Endothelial cell of umbilical vein (primary cell): Measurements from ENCODE around the gene ANXA2R. TPM values are rescaled to one million over a fixed set of nuclear protein-coding genes. Genes with fewer than 3 reads are reported as not detected.

ENCODE experiments used
- BruUV-seq: library from RNA; stranded (reverse); fragments of 400-500 nt; replicated peaks from 2 replicates; lab custom pipeline; 2021; lab: Mats Ljungman, UMichigan
- CTCF ChIA-PET: fragments of 300-600, 350-600 bp; sonication (Branson Sonifier 250); formaldehyde crosslinking; loops from one replicate; lab custom pipeline; 2021; ENCODE audit warnings: antibody characterized with exemption, inconsistent platforms; lab: Charles Lee
- POLR2A ChIA-PET: fragments of 300-600, 350-600 bp; sonication (Branson Sonifier 250); formaldehyde crosslinking; loops from one replicate; lab custom pipeline; 2021; ENCODE audit warnings: antibody characterized with exemption, inconsistent platforms; lab: Charles Lee
- DNase-seq: peaks from one replicate; pipeline ENCODE4 v3.0.0-alpha.2; 2011; ENCODE audit warnings: low read depth, low spot score
- FAIRE-seq: peaks from 2 replicates; lab custom pipeline; 2011; peaks lifted over from hg19 to GRCh38; lab: Jason Lieb, UNC
- H2AFZ ChIP-seq: 2 replicates; pipeline ENCODE4 v1.6.0; 2012; ENCODE audit warnings: low read depth, low read length, control low read depth, inconsistent platforms
- H3K27ac ChIP-seq: 2 replicates; pipeline ENCODE4 v1.5.1; 2011; ENCODE audit warnings: low read depth, mild to moderate bottlenecking, control low read depth, low read length, moderate library complexity; ENCODE audit not compliant: insufficient read depth
- H3K27me3 ChIP-seq, 2 experiments: 2 replicates each; pipeline versions ENCODE4 v1.6.0 to v1.6.1; 2011; ENCODE audit warnings: low read length in 2 of 2, mixed read lengths in 1 of 2; ENCODE audit not compliant: control insufficient read depth in 2 of 2, insufficient read depth in 2 of 2
- H3K36me3 ChIP-seq, 2 experiments: 2 replicates in 1 of 2; 3 replicates in 1 of 2; pipeline ENCODE4 v1.5.1; 2011; ENCODE audit warnings: low read length in 2 of 2, mild to moderate bottlenecking in 1 of 2, moderate library complexity in 1 of 2; ENCODE audit not compliant: control insufficient read depth in 2 of 2, insufficient read depth in 2 of 2; ENCODE audit errors: extremely low read depth in 1 of 2
- H3K4me1 ChIP-seq: 3 replicates; pipeline ENCODE4 v1.5.1; 2011; ENCODE audit warnings: mild to moderate bottlenecking, low read length; ENCODE audit not compliant: control insufficient read depth, insufficient read depth; ENCODE audit errors: extremely low read depth
- H3K4me2 ChIP-seq: 2 replicates; pipeline ENCODE4 v1.6.1; 2011; ENCODE audit warnings: low read length, control low read depth, mixed read lengths; ENCODE audit not compliant: insufficient read depth
- H3K4me3 ChIP-seq, 3 experiments: fragments of 200-600 bp in 1 of 3; sonication (generic), shearing (Covaris generic) in 1 of 3; replicated peaks in 1 of 3; 2 replicates each; pipeline ENCODE4 v1.5.1; 2011 to 2016; ENCODE audit warnings: control low read depth in 3 of 3, low read length in 3 of 3, mild to moderate bottlenecking in 2 of 3, inconsistent platforms in 1 of 3, low read depth in 1 of 3, moderate library complexity in 1 of 3; ENCODE audit not compliant: insufficient read depth in 1 of 3
- H3K79me2 ChIP-seq: 2 replicates; pipeline ENCODE4 v1.6.0; 2012; ENCODE audit warnings: low read length, inconsistent platforms; ENCODE audit not compliant: control insufficient read depth, insufficient read depth
- H3K9ac ChIP-seq: replicated peaks from 2 replicates; pipeline ENCODE3; 2011; ENCODE audit warnings: low read length, control low read depth; ENCODE audit not compliant: insufficient read depth; ENCODE audit errors: extremely low read depth
- H3K9me1 ChIP-seq: replicated peaks from 3 replicates; pipeline ENCODE4 v1.6.0; 2011; ENCODE audit warnings: mild to moderate bottlenecking, low read length; ENCODE audit not compliant: control insufficient read depth, insufficient read depth; ENCODE audit errors: extremely low read depth
- H3K9me3 ChIP-seq: replicated peaks from 2 replicates; pipeline ENCODE4 v1.5.1; 2012; ENCODE audit warnings: low read length, inconsistent platforms; ENCODE audit not compliant: control insufficient read depth, insufficient read depth
- H4K20me1 ChIP-seq: replicated peaks from 2 replicates; pipeline ENCODE3; 2011; ENCODE audit warnings: mild to moderate bottlenecking, low read length; ENCODE audit not compliant: control insufficient read depth, insufficient read depth; ENCODE audit errors: extremely low read depth
- EZH2 ChIP-seq: IDR thresholded peaks from 2 replicates; pipeline ENCODE4 v1.6.1; 2012; ENCODE audit warnings: borderline replicate concordance, low read depth, mild to moderate bottlenecking, moderate library complexity, low read length, inconsistent platforms; ENCODE audit not compliant: severe bottlenecking
- FOS ChIP-seq: IDR thresholded peaks from 2 replicates; pipeline ENCODE4 v1.6.1; 2011; ENCODE audit warnings: mild to moderate bottlenecking, low read length, moderate library complexity, borderline replicate concordance; ENCODE audit not compliant: insufficient read depth
- GATA2 ChIP-seq: IDR thresholded peaks from 2 replicates; pipeline ENCODE4 v1.7.0; 2011; ENCODE audit warnings: low read depth, mild to moderate bottlenecking, moderate library complexity, mixed read lengths, low read length; ENCODE audit not compliant: insufficient read length, insufficient read depth
- JUN ChIP-seq: IDR thresholded peaks from 2 replicates; pipeline ENCODE4 v1.6.1; 2011; ENCODE audit warnings: borderline replicate concordance, low read depth; ENCODE audit not compliant: insufficient read length, insufficient read depth
- MYC ChIP-seq: IDR thresholded peaks from one replicate; pipeline ENCODE4 v1.6.1; 2011; ENCODE audit warnings: mild to moderate bottlenecking, low read depth, low read length
- POLR2A ChIP-seq: IDR thresholded peaks from 2 replicates; pipeline ENCODE4 v1.6.1; 2012; ENCODE audit warnings: low read depth, mild to moderate bottlenecking, control low read depth, low read length
- POLR2AphosphoS5 ChIP-seq: IDR thresholded peaks from 2 replicates; pipeline ENCODE4 v1.6.1; 2012; ENCODE audit warnings: low read depth, mild to moderate bottlenecking, control low read depth, low read length, moderate library complexity; ENCODE audit not compliant: insufficient read depth
- dilution Hi-C: fragments of 300-500 bp; cut with MboI; formaldehyde crosslinking; loops from one replicate; pipeline ENCODE4 v1.15.0; 2019; ENCODE audit warnings: low sequenced_read_pairs; ENCODE audit not compliant: extremely low pct_ligation_motif_present
- intact Hi-C: fragments of 100-400 bp; cut with micrococcal nuclease; formaldehyde crosslinking; loops from one replicate; pipeline ENCODE4 v1.10.0; 2022
- polyA plus RNA-seq, 4 experiments: library from polyadenylated mRNA; depleted of rRNA in 3 of 4; stranded (reverse) in 3 of 4; unstranded in 1 of 4; fragments of >200 nt; gene quantifications; 2 replicates each; pipeline versions ENCODE4 v1.2.1 to v1.2.3, GENCODE V29; 2011 to 2012; ENCODE audit warnings: missing spikeins in 1 of 4
- total RNA-seq: library from RNA; stranded (reverse); gene quantifications from 2 replicates; pipeline ENCODE4 v1.2.3, GENCODE V29; 2021
- TF ChIP-seq, protein P1 (sequence below), 2 donors: IDR thresholded peaks; 1 replicate in 1 of 2; 2 replicates in 1 of 2; pipeline ENCODE4 v1.5.1; 2011; ENCODE audit warnings: low read length in 2 of 2, mild to moderate bottlenecking in 2 of 2, moderate library complexity in 2 of 2, control low read depth in 1 of 2, inconsistent platforms in 1 of 2, low read depth in 1 of 2; ENCODE audit not compliant: insufficient read depth in 1 of 2; ENCODE audit errors: extremely low read depth in 1 of 2
- TF ChIP-seq, protein P2 (sequence below): IDR thresholded peaks from 2 replicates; pipeline ENCODE4 v1.6.1; 2011; ENCODE audit not compliant: insufficient read depth, insufficient read length

ANXA2R gene
- total and polyA plus RNA-seq, 2 donors (not counting 3 experiments of a cell fraction or from before 2014, with no cell fraction given), result 6.6 to 10.4 TPM

DNA sequence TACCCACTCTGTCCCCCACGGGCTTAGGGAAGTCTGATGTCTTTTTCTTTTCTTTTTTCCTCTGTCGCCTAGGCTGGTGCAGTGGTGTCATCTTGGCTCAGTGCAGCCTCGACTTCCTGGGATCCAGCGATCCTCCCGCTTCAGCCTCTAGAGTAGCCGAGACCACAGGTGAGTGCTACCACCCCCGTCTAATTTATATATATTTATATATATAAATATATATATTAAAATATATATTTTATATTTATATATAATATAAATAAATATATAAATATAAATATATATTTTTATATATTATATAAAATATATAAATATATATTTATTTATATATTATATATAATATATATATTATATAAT is 3.3 kb upstream of the ANXA2R start:
- peak overlapping the region; percentile 21 to 87 (median 54) for H3K4me3 ChIP-seq
- peak overlapping the region; percentile 75 for H3K9ac ChIP-seq
- H3K4me2 ChIP-seq, result peak overlapping the region; percentile 85
- DNase-seq (no peak), FAIRE-seq (no peak)
- TF ChIP-seq, protein P1, sequence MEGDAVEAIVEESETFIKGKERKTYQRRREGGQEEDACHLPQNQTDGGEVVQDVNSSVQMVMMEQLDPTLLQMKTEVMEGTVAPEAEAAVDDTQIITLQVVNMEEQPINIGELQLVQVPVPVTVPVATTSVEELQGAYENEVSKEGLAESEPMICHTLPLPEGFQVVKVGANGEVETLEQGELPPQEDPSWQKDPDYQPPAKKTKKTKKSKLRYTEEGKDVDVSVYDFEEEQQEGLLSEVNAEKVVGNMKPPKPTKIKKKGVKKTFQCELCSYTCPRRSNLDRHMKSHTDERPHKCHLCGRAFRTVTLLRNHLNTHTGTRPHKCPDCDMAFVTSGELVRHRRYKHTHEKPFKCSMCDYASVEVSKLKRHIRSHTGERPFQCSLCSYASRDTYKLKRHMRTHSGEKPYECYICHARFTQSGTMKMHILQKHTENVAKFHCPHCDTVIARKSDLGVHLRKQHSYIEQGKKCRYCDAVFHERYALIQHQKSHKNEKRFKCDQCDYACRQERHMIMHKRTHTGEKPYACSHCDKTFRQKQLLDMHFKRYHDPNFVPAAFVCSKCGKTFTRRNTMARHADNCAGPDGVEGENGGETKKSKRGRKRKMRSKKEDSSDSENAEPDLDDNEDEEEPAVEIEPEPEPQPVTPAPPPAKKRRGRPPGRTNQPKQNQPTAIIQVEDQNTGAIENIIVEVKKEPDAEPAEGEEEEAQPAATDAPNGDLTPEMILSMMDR (IDR thresholded peaks at IDR 0.05; ENCODE audit: extremely low read depth in 1 of 2, insufficient read depth in 1 of 2, low read depth in 1 of 2, low read length in 2 of 2), result no peak
- TF ChIP-seq, protein P2, sequence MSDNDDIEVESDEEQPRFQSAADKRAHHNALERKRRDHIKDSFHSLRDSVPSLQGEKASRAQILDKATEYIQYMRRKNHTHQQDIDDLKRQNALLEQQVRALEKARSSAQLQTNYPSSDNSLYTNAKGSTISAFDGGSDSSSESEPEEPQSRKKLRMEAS, result no peak
- TF ChIP-seq MYC (no peak), POLR2A (no peak), FOS (no peak), JUN (no peak), POLR2AphosphoS5 (no peak), EZH2 (no peak), GATA2 (no peak)
- intact Hi-C loops, result no loop called here
- H3K9me1 ChIP-seq, result no peaks in the 10 kb centered on the region
- BruUV-seq, result no TSS peak
- H3K4me1 ChIP-seq, result peaks cover 22% of the 10 kb centered on the region
- H3K9me3 ChIP-seq, result no peaks in the 10 kb centered on the region
- peaks cover 35% of the 10 kb centered on the region for H3K79me2 ChIP-seq
- H3K36me3 ChIP-seq, result no peaks in the 10 kb centered on the region
- dilution Hi-C loops, result no loop called here
- no peaks in the 10 kb centered on the region for H4K20me1 ChIP-seq
- no peaks in the 10 kb centered on the region for H3K27me3 ChIP-seq
- H3K27ac ChIP-seq, result peak overlapping the region; percentile 77
- ChIA-PET CTCF (interaction anchor here (1.0 to 5.7 kb wide), 8 partner anchors 18 to 441 kb away, joined by 3 to 140 read pairs (median 30); partner anchors contain the start of gene TMEM267), POLR2A (no interaction called here)
- peak overlapping the region; percentile 48 for H2AFZ ChIP-seq
